22Rv1 (cell line): ENCODE measurements around the gene ITPK1.

Source experiments
- CTCF ChIP-seq: fragments of 450-650 bp; IDR thresholded peaks from 2 replicates; pipeline ENCODE4 v1.5.1; 2017; ENCODE audit warnings: mild to moderate bottlenecking
- ZFX ChIP-seq: fragments of 450-650 bp; IDR thresholded peaks from 2 replicates; pipeline ENCODE4 v1.6.1; 2017; ENCODE audit warnings: antibody characterized with exemption, borderline replicate concordance

GRCh38 chr14:93107453-93107852 lies 8.3 kb downstream of the ITPK1 start:
- TF ChIP-seq CTCF = no peak
- TF ChIP-seq ZFX = no peak
